ENCODE data around the gene PDGFRB. TPM values are rescaled to one million over a fixed set of nuclear protein-coding genes. Genes with fewer than 3 reads are reported as not detected.

The PDGFRB gene
- total and polyA plus RNA-seq, 10 of the 15 experiments (the other 5 are each of a cell fraction or from before 2014, with no cell fraction given) = 0.02 to 3.0 (median 1.0) TPM

GRCh38 chr5:150135557-150136304 lies 19.9 kb downstream of the PDGFRB start:
- CTCF ChIA-PET = interaction anchor here (0.9 to 4.0 kb wide), 7 partner anchors 13 to 215 kb away, joined by 3 to 13 read pairs (median 6); partner anchors contain the start of gene PDGFRB
- no peak overlapping the region for H3K27ac ChIP-seq (ENCODE audit: control insufficient read depth, insufficient read depth)
- WGBS (ENCODE audit: insufficient coverage, insufficient replicate concordance, low lambda C conversion rate, missing lambda C conversion rate) = 30% methylated on average over 21 of the region's 21 CpGs
- no peak for ATAC-seq
- no peak overlapping the region for H2AFZ ChIP-seq (ENCODE audit: control insufficient read depth, low read depth, low read length)
- no peaks in the 10 kb centered on the region for H3K9me3 ChIP-seq (replicated peaks; ENCODE audit: control insufficient read depth, insufficient read depth, low read length)
- no peaks in the 10 kb centered on the region for H3K36me3 ChIP-seq (ENCODE audit: control insufficient read depth in 2 of 2, insufficient read depth in 2 of 2, low read length in 1 of 2)
- POLR2A ChIA-PET = no interaction called here
- H4K20me1 ChIP-seq (ENCODE audit: control insufficient read depth, insufficient read depth) = no peaks in the 10 kb centered on the region
- no TSS peak for BruUV-seq (replicated peaks)
- SMC1A ChIA-PET (ENCODE audit: uncharacterized antibody, unreplicated experiment) = no interaction called here
- DNase-seq (ENCODE audit: low read depth, low spot score) = no peak
- intact Hi-C loops (cut with micrococcal nuclease; ENCODE audit: unreplicated experiment) = no loop called here
- H3K4me2 ChIP-seq (ENCODE audit: control insufficient read depth, insufficient read depth) = no peak overlapping the region
- H3K4me3 ChIP-seq = no peak overlapping the region
- FAIRE-seq = no peak
- RAD21 ChIA-PET (ENCODE audit: unreplicated experiment) = interaction anchor here (0.6 kb wide), 1 partner anchor 16 kb away, joined by 4 read pairs; no protein-coding TSS in a partner anchor
- in situ Hi-C loops (cut with MboI) = no loop called here
- no peaks in the 10 kb centered on the region for H3K27me3 ChIP-seq (replicated peaks in 1 of 2; ENCODE audit: control insufficient read depth in 2 of 2, insufficient read depth in 2 of 2, low read length in 1 of 2)
- TF ChIP-seq SIN3A (IDR thresholded peaks at IDR 0.05; ENCODE audit: low read depth, low read length) (no peak), NR2C1 (IDR thresholded peaks at IDR 0.05) (no peak), NKRF (conservative IDR thresholded peaks at IDR 0.05) (no peak), CHD4 (IDR thresholded peaks at IDR 0.05) (no peak), PBX3 (IDR thresholded peaks at IDR 0.05; ENCODE audit: insufficient replicate concordance, low read depth, low read length) (no peak), MTA3 (IDR thresholded peaks at IDR 0.05; ENCODE audit: borderline replicate concordance, low read length) (no peak)
- no peaks in the 10 kb centered on the region for H3K79me2 ChIP-seq (ENCODE audit: control insufficient read depth, insufficient read depth, low read length)
- no peaks in the 10 kb centered on the region for H3K4me1 ChIP-seq (ENCODE audit: control insufficient read depth, insufficient read depth, low read length)
- no peak overlapping the region for H3K9ac ChIP-seq (ENCODE audit: control insufficient read depth, insufficient read depth, low read length)
